Gastroesophageal sphincter (tissue), 3 donors: ENCODE data around the gene RAP1GAP2.

Source experiments
- EP300 ChIP-seq: sonication (generic); formaldehyde crosslinking; IDR thresholded peaks from one replicate; pipeline ENCODE4 v1.6.1; 2017; ENCODE audit warnings: antibody characterized with exemption, mild to moderate bottlenecking
- POLR2A ChIP-seq, 2 donors: fragments of 450-650 bp; IDR thresholded peaks; one replicate each; pipeline ENCODE4 v1.6.1; 2017; ENCODE audit warnings: antibody characterized with exemption in 2 of 2, mild to moderate bottlenecking in 2 of 2, moderate library complexity in 1 of 2
- POLR2AphosphoS5 ChIP-seq: sonication (generic); formaldehyde crosslinking; IDR thresholded peaks from one replicate; pipeline ENCODE4 v1.6.1; 2017; ENCODE audit warnings: antibody characterized with exemption
- TF ChIP-seq, protein P1 (sequence below), 4 experiments: fragments of 200-600 bp in 2 of 4; fragments of 450-650 bp in 2 of 4; sonication (generic) in 1 of 4; IDR thresholded peaks; one replicate each; pipeline ENCODE4 v1.5.1; 2017 to 2019; ENCODE audit warnings: antibody characterized with exemption in 4 of 4, mild to moderate bottlenecking in 2 of 4, moderate library complexity in 2 of 4

DNA sequence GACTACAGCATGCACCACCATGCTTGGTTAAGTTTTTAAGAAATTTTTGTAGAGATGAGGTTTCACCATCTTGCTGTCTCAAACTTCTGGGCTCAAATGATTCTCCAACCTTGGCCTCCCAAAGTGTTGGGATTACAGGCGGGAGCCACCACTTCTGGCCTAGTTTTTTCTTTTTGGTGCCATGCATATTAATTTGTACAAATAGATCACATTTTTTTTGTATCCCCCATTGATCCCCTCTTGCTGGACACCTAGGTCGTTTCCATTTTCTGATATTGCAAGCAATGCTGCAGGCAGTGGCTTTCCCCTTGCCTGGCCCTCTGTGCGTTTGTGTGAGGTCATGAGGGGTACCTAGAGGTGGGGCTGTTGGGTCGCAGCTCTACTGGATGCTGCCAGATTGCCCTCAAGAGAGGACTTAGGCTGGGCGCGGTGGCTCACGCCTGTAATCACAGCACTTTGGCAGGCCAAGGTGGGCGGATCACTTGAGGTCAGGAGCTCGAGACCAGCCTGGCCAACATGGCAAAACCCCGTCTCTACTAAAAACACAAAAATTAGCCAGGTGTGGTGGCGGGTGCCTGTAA lies 23.8 kb downstream of the RAP1GAP2 start:
- TF ChIP-seq, protein P1, sequence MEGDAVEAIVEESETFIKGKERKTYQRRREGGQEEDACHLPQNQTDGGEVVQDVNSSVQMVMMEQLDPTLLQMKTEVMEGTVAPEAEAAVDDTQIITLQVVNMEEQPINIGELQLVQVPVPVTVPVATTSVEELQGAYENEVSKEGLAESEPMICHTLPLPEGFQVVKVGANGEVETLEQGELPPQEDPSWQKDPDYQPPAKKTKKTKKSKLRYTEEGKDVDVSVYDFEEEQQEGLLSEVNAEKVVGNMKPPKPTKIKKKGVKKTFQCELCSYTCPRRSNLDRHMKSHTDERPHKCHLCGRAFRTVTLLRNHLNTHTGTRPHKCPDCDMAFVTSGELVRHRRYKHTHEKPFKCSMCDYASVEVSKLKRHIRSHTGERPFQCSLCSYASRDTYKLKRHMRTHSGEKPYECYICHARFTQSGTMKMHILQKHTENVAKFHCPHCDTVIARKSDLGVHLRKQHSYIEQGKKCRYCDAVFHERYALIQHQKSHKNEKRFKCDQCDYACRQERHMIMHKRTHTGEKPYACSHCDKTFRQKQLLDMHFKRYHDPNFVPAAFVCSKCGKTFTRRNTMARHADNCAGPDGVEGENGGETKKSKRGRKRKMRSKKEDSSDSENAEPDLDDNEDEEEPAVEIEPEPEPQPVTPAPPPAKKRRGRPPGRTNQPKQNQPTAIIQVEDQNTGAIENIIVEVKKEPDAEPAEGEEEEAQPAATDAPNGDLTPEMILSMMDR (IDR thresholded peaks at IDR 0.05) = no peak
- TF ChIP-seq EP300 (no peak), POLR2A (IDR thresholded peaks at IDR 0.05) (no peak), POLR2AphosphoS5 (no peak)
